PC-3 (cell line): ENCODE measurements around the gene ANOS1.

ENCODE experiments used
- EZH2 ChIP-seq: fragments of 300-600 bp; sonication (generic); IDR thresholded peaks from one replicate; pipeline ENCODE4 v1.6.1; 2017; ENCODE audit warnings: antibody characterized with exemption, mild to moderate bottlenecking, low read length; ENCODE audit not compliant: unreplicated experiment
- TF ChIP-seq, protein P1 (sequence below): fragments of 300-600 bp; sonication (generic); conservative IDR thresholded peaks from 2 replicates; pipeline ENCODE4 v1.5.1; 2017; ENCODE audit warnings: antibody characterized with exemption, low read depth, mild to moderate bottlenecking, low read length

DNA sequence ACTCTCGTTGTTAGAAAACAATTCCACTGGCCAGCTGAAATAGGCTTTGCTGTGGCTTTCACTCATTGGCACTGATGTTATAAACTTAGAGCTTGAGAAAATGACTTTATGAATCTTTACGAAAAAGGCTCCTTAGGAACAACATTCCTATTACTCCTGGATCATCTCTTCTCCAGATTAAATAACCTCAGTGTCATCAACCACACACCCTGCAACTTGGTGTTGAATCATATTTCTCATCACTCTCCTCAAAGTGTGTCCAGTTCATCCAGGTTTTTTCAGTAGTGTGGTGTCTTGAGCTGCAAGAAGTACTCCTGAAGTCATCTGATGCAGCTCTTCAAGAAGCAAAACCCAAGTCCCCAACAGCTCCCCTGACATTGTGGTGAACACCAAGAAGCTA lies 28.1 kb upstream of the ANOS1 start:
- no peak for TF ChIP-seq EZH2
- TF ChIP-seq, protein P1, sequence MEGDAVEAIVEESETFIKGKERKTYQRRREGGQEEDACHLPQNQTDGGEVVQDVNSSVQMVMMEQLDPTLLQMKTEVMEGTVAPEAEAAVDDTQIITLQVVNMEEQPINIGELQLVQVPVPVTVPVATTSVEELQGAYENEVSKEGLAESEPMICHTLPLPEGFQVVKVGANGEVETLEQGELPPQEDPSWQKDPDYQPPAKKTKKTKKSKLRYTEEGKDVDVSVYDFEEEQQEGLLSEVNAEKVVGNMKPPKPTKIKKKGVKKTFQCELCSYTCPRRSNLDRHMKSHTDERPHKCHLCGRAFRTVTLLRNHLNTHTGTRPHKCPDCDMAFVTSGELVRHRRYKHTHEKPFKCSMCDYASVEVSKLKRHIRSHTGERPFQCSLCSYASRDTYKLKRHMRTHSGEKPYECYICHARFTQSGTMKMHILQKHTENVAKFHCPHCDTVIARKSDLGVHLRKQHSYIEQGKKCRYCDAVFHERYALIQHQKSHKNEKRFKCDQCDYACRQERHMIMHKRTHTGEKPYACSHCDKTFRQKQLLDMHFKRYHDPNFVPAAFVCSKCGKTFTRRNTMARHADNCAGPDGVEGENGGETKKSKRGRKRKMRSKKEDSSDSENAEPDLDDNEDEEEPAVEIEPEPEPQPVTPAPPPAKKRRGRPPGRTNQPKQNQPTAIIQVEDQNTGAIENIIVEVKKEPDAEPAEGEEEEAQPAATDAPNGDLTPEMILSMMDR = no peak
